Heart left ventricle (tissue), 13 donors: ENCODE results near the gene SCLT1.

Experiments
- CTCF ChIP-seq, 12 donors: fragments of 200-600 bp; sonication (generic) in 4 of 12; IDR thresholded peaks; one replicate each; pipeline versions ENCODE4 v1.5.0 to v1.8.0; 2018 to 2022; ENCODE audit warnings: antibody characterized with exemption in 12 of 12, mild to moderate bottlenecking in 5 of 12
- POLR2A ChIP-seq, 2 donors: fragments of 450-650 bp; IDR thresholded peaks; one replicate each; pipeline ENCODE4 v1.6.1; 2017; ENCODE audit warnings: antibody characterized with exemption in 2 of 2, mild to moderate bottlenecking in 2 of 2, moderate library complexity in 2 of 2
- donor health status: ischemic (EF 13 %, LVEDD 7.1; RV severe dilation, severe dysfunction).
- donor health status: DM: no; HTN: yes; CAD: no.
- donor health status: DM: no; HTN: no; CAD: no.
- donor health status: ischemic (EF 25% LVEDD 6.9; RV normal size, moderate dysfunction).
- donor health status: ischemic (EF 25% LVEDD 5.7; RV mildly dilated, moderate dysfunction).
- donor health status: ischemic (EF 35%, LVEDD 5.7; RV mildly dilated, moderate dysfunction).
- donor health status: nonischemic (EF 11% LVEDD 7.7; RV severe dilation, severe dysfunction).
- donor health status: DM: yes; HTN: yes; CAD: no.
- donor health status: PGD.
- donor health status: ischemic (EF 29% LVEDD 5.4; RV normal size, mild dysfunction).
- donor health status: nonischemic (EF 23%, LVEDD 6.1; RV moderate dilation, normal function).

DNA sequence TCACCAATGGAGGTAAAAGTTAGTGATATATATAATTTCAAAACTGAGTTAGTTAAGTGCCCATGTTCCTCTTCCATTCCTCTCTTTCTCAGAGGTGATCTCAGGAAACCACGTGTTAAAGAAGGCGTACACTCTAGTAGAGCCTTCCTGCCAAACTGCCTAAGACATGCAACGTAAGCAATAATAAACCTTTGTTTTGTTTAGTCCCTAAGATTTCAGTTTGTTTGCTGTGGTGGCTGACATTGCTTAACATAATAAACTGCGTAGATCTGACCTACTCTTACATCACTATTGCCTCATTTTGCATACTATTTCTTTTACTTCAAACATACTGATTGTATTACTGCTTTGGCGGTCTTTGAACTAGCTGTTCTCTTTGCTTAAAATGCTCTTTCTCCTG lies 184.6 kb downstream of the SCLT1 start:
- TF ChIP-seq CTCF (IDR thresholded peaks at IDR 0.05) (no peak), POLR2A (IDR thresholded peaks at IDR 0.05) (no peak)
